Liver (tissue), 3 donors: ENCODE results near the gene ATG10.

Experiments used
- GABPA ChIP-seq, 2 donors: IDR thresholded peaks in 1 of 2; conservative IDR thresholded peaks in 1 of 2; 2 replicates each; pipeline ENCODE4 v1.6.1; 2016; ENCODE audit warnings: antibody characterized with exemption in 2 of 2, mild to moderate bottlenecking in 1 of 2, moderate library complexity in 1 of 2
- HNF4G ChIP-seq: IDR thresholded peaks from 2 replicates; pipeline ENCODE4 v1.6.1; 2016; ENCODE audit warnings: antibody characterized with exemption
- RAD21 ChIP-seq, 2 donors: IDR thresholded peaks; 2 replicates each; pipeline ENCODE4 v1.6.1; 2016; ENCODE audit warnings: antibody characterized with exemption in 2 of 2, mild to moderate bottlenecking in 2 of 2
- SP1 ChIP-seq: IDR thresholded peaks from 2 replicates; pipeline ENCODE4 v1.6.1; 2018; ENCODE audit warnings: antibody characterized with exemption, mild to moderate bottlenecking
- TAF1 ChIP-seq: conservative IDR thresholded peaks from 2 replicates; pipeline ENCODE4 v1.6.1; 2016; ENCODE audit warnings: antibody characterized with exemption, mild to moderate bottlenecking
- TF ChIP-seq, protein P1 (sequence below): fragments of 150-350 bp; IDR thresholded peaks from 2 replicates; pipeline ENCODE4 v1.5.1; 2017; ENCODE audit warnings: improper control_type of control experiment, low read depth, low read length; ENCODE audit not compliant: missing input control
- TF ChIP-seq, protein P2 (sequence below): IDR thresholded peaks from 2 replicates; pipeline ENCODE4 v1.6.1; 2016; ENCODE audit warnings: antibody characterized with exemption
- donor health status: healthy.
- donor health status: healthy.

DNA sequence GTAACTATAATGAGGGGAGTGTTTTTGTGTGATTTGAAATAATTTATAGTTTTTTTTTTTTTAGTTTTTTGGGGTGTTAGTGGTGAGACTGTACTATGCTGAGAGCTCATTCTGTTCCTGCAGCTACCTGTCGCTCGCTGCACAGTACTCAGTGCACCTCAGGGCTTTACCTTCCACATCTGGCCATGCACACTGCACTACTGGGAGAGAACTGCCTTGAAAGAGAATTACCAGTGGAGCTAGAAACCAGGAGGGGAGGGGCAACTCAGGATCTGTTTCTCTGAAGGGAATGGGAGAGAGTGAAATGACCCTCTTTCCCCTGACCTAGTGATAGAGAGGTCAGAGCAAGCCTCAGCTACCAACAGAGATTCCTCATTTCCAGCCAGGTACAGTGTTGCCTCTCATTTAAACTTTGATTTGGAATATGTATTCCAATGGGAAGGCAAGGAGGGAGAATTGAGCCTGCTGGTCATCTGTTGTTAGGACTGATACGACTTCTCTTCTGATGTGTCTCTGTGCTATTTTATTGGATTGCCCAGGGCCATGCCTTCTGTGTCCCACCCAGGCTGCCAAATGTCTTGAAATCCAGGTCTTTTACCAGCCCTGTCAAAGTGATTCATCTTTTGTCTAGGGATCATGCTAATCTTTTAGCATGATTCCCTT is 8.9 kb downstream of the ATG10 start:
- TF ChIP-seq, protein P1, sequence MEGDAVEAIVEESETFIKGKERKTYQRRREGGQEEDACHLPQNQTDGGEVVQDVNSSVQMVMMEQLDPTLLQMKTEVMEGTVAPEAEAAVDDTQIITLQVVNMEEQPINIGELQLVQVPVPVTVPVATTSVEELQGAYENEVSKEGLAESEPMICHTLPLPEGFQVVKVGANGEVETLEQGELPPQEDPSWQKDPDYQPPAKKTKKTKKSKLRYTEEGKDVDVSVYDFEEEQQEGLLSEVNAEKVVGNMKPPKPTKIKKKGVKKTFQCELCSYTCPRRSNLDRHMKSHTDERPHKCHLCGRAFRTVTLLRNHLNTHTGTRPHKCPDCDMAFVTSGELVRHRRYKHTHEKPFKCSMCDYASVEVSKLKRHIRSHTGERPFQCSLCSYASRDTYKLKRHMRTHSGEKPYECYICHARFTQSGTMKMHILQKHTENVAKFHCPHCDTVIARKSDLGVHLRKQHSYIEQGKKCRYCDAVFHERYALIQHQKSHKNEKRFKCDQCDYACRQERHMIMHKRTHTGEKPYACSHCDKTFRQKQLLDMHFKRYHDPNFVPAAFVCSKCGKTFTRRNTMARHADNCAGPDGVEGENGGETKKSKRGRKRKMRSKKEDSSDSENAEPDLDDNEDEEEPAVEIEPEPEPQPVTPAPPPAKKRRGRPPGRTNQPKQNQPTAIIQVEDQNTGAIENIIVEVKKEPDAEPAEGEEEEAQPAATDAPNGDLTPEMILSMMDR, result no peak
- TF ChIP-seq, protein P2, sequence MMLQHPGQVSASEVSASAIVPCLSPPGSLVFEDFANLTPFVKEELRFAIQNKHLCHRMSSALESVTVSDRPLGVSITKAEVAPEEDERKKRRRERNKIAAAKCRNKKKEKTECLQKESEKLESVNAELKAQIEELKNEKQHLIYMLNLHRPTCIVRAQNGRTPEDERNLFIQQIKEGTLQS, result no peak
- no peak for TF ChIP-seq HNF4G
- no peak for TF ChIP-seq GABPA (IDR thresholded peaks at IDR 0.05 in 1 of 2, conservative IDR thresholded peaks at IDR 0.05 in 1 of 2)
- TF ChIP-seq TAF1, result no peak
- no peak for TF ChIP-seq RAD21 (IDR thresholded peaks at IDR 0.05)
- TF ChIP-seq SP1, result no peak
